Measurements from ENCODE around the gene KIF18B. TPM values are rescaled to one million over a fixed set of nuclear protein-coding genes. Genes with fewer than 3 reads are reported as not detected.

KIF18B gene
- polyA plus RNA-seq, 3 donors = not detected

DNA sequence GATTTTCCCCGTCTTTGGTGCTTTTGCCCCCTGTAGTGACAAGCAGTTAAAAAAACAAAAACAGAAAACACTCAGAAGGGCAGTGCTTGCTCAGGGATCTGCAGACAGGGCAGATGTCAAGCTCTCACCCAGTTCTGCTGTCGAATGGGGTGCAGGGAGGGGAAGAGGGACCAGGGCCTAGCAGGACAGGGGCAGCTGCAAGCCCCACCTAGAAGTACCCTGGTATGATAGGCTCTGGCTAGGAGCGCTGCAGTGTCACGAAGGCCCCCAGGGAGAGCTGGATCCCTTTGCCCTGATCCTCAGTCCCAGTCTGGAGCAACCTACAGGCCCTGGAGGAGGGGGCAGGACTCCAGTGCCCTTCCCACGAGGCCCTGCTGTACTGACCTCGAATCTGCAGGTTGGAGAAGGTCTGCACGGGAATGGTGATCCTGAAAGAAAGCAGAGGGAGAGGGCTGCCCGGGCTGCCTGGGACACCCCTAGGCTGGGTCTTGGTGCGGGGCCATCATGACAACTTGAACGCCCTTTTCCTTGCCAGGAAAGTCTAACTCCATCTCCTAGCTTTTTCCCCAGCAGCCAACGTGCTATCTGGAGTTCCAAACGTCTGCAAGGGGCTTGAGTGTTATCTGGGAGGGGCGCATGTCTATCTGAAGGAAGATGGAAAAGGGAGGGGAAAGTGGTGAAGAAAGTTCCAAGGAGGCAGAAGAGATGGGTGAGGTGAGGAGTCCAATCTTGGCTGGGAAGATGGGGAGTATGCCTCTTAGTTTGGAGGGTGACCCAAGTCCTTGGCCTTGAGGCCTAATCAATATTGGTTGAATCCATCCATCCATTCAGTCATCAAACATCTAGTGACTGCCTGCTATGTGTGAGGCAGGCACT, 37.1 kb downstream of the KIF18B start:
- Histone ChIP-seq H3K27ac (ENCODE audit: low read depth in 1 of 2, low read length in 2 of 2) (no peak overlapping the region), H3K4me2 (replicated peaks; ENCODE audit: extremely low read depth, low read length, poor library complexity, severe bottlenecking) (peak overlapping the region; percentile 59), H3K9ac (ENCODE audit: insufficient read depth, low read length, poor library complexity, severe bottlenecking) (no peak overlapping the region), H3K4me3 (replicated peaks in 1 of 3; ENCODE audit: low read depth in 2 of 3, low read length in 3 of 3) (peak overlapping the region in 1 of 3 experiments; percentile 61), H3K27me3 (ENCODE audit: control insufficient read depth in 2 of 2, insufficient read depth in 2 of 2, low read length in 2 of 2) (peaks cover 6 to 27% of the 10 kb centered on the region in 2 donors), H3K36me3 (replicated peaks in 1 of 2; ENCODE audit: control insufficient read depth in 1 of 2, insufficient read depth in 2 of 2, low read length in 2 of 2) (no peaks in the 10 kb centered on the region), H2AFZ (ENCODE audit: insufficient read depth, low read depth, low read length, poor library complexity, severe bottlenecking) (peak overlapping the region; percentile 76), H4K20me1 (ENCODE audit: insufficient read depth, low read length) (no peaks in the 10 kb centered on the region), H3K9me3 (replicated peaks in 1 of 2; ENCODE audit: control insufficient read depth in 1 of 2, insufficient read depth in 1 of 2, low read length in 2 of 2) (no peaks in the 10 kb centered on the region), H3K4me1 (ENCODE audit: control insufficient read depth in 1 of 2, insufficient read depth in 2 of 2, low read length in 2 of 2) (peaks cover 26 to 37% of the 10 kb centered on the region in 2 donors), H3K79me2 (ENCODE audit: insufficient read depth, low read length) (no peaks in the 10 kb centered on the region)
- TF ChIP-seq, protein P1, sequence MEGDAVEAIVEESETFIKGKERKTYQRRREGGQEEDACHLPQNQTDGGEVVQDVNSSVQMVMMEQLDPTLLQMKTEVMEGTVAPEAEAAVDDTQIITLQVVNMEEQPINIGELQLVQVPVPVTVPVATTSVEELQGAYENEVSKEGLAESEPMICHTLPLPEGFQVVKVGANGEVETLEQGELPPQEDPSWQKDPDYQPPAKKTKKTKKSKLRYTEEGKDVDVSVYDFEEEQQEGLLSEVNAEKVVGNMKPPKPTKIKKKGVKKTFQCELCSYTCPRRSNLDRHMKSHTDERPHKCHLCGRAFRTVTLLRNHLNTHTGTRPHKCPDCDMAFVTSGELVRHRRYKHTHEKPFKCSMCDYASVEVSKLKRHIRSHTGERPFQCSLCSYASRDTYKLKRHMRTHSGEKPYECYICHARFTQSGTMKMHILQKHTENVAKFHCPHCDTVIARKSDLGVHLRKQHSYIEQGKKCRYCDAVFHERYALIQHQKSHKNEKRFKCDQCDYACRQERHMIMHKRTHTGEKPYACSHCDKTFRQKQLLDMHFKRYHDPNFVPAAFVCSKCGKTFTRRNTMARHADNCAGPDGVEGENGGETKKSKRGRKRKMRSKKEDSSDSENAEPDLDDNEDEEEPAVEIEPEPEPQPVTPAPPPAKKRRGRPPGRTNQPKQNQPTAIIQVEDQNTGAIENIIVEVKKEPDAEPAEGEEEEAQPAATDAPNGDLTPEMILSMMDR (IDR thresholded peaks at IDR 0.05) = no peak
- H3K27me3 Mint-ChIP-seq (ENCODE audit: low read depth in 3 of 3) = peaks cover 25 to 43% (median 26%) of the 10 kb centered on the region in 3 donors
- no peak for DNase-seq
- H3K9me3 Mint-ChIP-seq = peaks cover 0 to 2% (median 0%) of the 10 kb centered on the region in 7 donors
- WGBS (ENCODE audit: insufficient coverage) = 97% methylated on average over 6 of the region's 13 CpGs
- H3K4me1 Mint-ChIP-seq = peaks cover 34% of the 10 kb centered on the region
- peaks cover 0 to 11% of the 10 kb centered on the region in 2 donors for H3K36me3 Mint-ChIP-seq
- intact Hi-C loops (cut with micrococcal nuclease) = no loop called here
- H3K27ac Mint-ChIP-seq = no peak overlapping the region
- H3K4me3 Mint-ChIP-seq = peak overlapping the region in 1 of 2 donors; percentile 62

DNA sequence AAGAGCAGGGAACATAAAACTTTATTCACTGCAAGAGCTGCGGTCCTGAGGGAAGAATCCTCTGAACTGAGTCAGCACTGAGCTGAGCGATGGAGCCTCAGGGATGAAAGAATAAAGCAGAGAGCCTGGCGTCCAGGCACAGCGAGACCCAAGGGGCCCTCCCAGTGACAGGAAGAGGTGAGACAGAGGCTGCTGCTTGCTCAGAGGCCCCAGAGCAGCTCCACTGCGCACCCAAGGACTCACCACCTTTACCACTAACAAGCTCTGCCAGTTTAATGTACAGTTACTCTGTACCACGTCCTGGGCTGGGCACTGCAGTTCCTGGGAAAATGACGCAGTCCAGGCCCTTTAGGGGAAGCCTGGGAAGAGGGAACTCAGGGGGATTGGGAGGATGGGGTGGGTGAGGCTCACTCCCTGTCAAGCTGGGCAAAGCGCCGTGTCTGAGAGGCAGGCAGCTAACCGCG, 37.9 kb downstream of the KIF18B start:
- no peak overlapping the region for H3K27ac Mint-ChIP-seq
- H4K20me1 ChIP-seq (ENCODE audit: insufficient read depth, low read length) = no peaks in the 10 kb centered on the region
- peaks cover 0 to 11% of the 10 kb centered on the region in 2 donors for H3K36me3 Mint-ChIP-seq
- no peak overlapping the region for H3K4me3 ChIP-seq (replicated peaks in 1 of 3; ENCODE audit: low read depth in 2 of 3, low read length in 3 of 3)
- peaks cover 38% of the 10 kb centered on the region for H3K4me1 Mint-ChIP-seq
- peaks cover 25 to 43% (median 26%) of the 10 kb centered on the region in 3 donors for H3K27me3 Mint-ChIP-seq (ENCODE audit: low read depth in 3 of 3)
- no peak overlapping the region for H2AFZ ChIP-seq (ENCODE audit: insufficient read depth, low read depth, low read length, poor library complexity, severe bottlenecking)
- peaks cover 29 to 36% of the 10 kb centered on the region in 2 donors for H3K4me1 ChIP-seq (ENCODE audit: control insufficient read depth in 1 of 2, insufficient read depth in 2 of 2, low read length in 2 of 2)
- peaks cover 0 to 2% (median 0%) of the 10 kb centered on the region in 7 donors for H3K9me3 Mint-ChIP-seq
- no peaks in the 10 kb centered on the region for H3K79me2 ChIP-seq (ENCODE audit: insufficient read depth, low read length)
- H3K27ac ChIP-seq (ENCODE audit: low read depth in 1 of 2, low read length in 2 of 2) = no peak overlapping the region
- H3K27me3 ChIP-seq (ENCODE audit: control insufficient read depth in 2 of 2, insufficient read depth in 2 of 2, low read length in 2 of 2) = peaks cover 6 to 27% of the 10 kb centered on the region in 2 donors
- TF ChIP-seq, protein P1 (IDR thresholded peaks at IDR 0.05) = no peak
- no peak for DNase-seq
- H3K4me3 Mint-ChIP-seq = no peak overlapping the region
- H3K36me3 ChIP-seq (replicated peaks in 1 of 2; ENCODE audit: control insufficient read depth in 1 of 2, insufficient read depth in 2 of 2, low read length in 2 of 2) = no peaks in the 10 kb centered on the region
- no peak overlapping the region for H3K4me2 ChIP-seq (replicated peaks; ENCODE audit: extremely low read depth, low read length, poor library complexity, severe bottlenecking)
- no peak overlapping the region for H3K9ac ChIP-seq (ENCODE audit: insufficient read depth, low read length, poor library complexity, severe bottlenecking)
- 91% methylated on average over 5 of the region's 11 CpGs for WGBS (ENCODE audit: insufficient coverage)
- intact Hi-C loops (cut with micrococcal nuclease) = no loop called here
- H3K9me3 ChIP-seq (replicated peaks in 1 of 2; ENCODE audit: control insufficient read depth in 1 of 2, insufficient read depth in 1 of 2, low read length in 2 of 2) = no peaks in the 10 kb centered on the region
